Glomerular visceral epithelial cell (primary cell): Measurements from ENCODE around the gene VSIG8.

Experiments used
- DNase-seq: peaks from one replicate; pipeline ENCODE4 v3.0.0-alpha.2; 2016; ENCODE audit errors: extremely low spot score

VSIG8 gene

GRCh38 chr1:159829822-159830465 lies 32.5 kb downstream of the VSIG8 start:
- DNase-seq, result peak; percentile 62

DNA sequence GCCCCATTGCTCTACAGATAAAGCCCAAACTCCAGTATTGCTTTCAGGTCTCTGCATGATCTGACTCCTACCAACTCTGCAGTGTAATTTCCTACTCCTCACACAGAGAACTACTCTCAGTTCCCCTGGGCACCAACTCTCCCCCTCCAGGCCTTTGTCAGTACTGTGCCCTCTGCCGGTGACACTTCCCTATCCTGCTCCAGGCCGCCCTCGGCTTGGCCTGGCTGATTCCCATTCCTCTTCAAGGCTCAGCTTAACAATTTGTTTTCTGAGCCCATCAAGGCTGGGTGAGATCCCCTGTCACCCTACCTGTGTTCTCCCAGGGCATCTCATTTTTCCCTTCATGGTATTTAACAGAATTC lies 33.2 kb downstream of the VSIG8 start:
- no peak for DNase-seq

- DNase-seq, result no peak
These were observed 33.7 kb downstream of the VSIG8 start for GRCh38 chr1:159828581-159829272.

- DNase-seq, result peak; percentile 80
These were observed 34.3 kb downstream of the VSIG8 start for GRCh38 chr1:159828176-159828575.

DNA sequence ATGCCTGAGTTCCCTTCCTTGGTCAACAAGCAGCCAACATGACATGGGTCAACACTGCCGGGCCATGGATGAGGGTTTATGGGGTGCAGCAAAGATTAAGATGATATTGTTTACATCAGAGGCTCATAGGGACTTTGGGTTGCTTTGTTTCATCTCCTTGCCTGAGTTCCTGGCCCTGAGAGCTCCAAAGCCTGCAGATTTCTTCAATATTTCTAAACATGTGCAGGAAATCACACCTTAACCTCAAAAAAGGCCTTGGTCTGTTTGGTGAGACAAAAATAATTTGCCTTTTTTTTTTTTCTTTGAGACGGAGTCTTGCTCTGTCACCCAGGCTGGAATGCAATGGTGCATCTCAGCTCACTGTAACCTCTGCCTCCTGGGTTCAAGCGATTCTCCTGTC lies 34.9 kb downstream of the VSIG8 start:
- no peak for DNase-seq

- no peak for DNase-seq
These were observed 35.4 kb downstream of the VSIG8 start for GRCh38 chr1:159827102-159827490.

DNA sequence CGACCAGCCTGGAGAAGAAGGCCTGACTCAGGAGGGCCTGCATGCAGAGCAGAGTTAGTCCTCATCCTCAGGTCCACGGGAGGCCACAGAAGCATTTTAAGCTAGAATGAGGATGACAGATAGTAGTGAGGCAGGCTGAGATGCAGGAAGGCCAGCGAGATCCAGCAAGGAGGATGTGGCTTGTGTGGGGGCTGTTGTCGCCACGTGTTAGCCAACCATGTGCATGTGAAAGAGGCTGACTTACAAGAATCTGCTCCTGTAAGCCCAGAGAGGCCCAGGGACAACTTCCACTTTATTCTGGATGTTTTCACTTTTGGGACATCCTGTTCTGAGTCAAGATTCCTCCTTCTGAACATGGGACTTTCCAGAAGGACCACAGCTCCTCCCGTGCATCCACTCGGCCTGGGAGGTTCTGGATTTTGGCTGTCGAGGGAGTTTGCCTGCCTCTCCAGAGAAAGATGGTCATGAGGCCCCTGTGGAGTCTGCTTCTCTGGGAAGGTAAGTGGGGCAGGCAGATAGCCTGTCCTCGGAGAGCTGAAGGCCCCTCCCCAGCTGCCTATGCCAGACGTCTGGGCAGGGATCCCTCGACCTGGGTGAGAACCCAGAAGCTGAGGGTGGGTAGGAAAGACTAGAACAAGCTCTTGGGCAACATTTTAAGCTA lies 35.9 kb downstream of the VSIG8 start, which contains the start of gene SLAMF8:
Gene SLAMF8 (plus strand): TSS at position 433 of the 661 bp plus-strand sequence. CDS start 26 bp downstream, at position 459.
- DNase-seq, result no peak

DNA sequence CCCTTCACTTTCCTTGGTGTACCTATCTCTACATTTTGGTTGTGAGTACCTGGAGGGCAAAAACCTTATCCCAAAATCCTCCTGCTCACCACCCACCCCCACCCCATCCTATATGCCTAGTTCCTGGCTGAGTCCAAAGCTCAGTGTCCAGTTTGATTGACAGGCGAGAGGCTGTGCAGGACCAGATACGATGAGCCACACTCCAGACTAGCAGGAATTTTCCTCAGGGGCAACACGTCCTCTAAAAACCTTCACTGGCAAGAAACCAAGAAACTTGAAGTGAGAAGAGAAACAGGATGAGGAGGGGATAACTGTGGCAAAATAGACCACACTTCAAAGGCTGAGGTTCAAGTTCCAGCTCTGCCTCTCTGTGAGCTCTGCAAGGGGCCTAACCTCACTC lies 36.9 kb downstream of the VSIG8 start:
- no peak for DNase-seq

DNA sequence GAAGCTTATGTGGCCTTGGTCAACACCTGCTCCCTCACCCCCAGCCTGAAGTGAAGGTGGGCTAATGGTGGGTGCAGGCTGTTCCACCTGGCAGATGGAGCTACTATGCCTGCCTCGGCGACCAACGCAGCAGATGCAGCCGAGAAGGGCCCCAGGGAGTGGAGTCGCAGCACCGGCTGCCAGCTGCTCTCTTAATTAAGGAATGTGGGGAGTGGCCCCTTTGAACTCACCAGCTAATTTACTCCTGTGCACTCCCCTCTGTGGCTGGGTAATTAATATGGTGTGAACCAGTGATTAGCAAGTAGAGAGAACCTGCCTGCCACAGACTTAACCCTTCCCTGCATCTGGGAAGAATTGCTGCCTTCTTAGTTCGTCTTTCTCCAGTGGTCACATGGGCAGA lies 39.1 kb downstream of the VSIG8 start:
- no peak for DNase-seq

GRCh38 chr1:159821171-159821867 lies 41.1 kb downstream of the VSIG8 start:
- DNase-seq, result no peak

DNA sequence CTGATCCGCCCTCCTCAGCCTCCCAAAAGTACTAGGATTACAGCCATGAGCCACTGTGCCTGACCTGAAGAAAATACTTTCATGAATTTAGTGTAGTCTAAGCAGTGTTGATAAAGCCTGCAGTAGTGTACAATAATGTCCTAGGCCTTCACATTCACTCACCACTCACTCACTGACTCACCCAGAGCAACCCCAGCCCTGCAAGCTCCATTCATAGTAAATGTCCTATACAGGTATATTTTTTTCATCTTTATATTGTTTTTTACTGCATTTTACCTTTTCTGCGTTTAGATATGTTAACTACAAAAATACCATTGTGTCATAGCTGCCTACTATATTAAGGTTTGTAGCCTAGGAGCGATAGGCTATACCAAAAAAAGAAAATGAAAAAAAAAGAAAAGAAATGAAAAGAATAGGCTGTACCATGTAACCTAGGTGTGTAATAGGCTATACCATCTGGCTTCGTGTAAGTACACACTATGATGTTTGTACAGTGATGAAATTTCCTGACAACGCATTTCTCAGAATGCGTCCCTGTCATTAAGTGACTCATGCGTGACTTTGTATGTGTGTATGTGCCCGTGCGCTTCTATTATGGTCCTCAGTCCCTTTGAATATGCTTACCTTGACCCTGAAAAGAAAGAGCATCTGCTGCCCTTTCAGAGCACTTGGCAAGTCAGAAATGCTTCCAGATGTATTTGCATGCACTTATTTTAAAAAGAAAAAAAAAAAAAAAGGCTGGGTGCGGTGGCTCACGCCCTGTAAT lies 45.0 kb downstream of the VSIG8 start:
- no peak for DNase-seq

DNA sequence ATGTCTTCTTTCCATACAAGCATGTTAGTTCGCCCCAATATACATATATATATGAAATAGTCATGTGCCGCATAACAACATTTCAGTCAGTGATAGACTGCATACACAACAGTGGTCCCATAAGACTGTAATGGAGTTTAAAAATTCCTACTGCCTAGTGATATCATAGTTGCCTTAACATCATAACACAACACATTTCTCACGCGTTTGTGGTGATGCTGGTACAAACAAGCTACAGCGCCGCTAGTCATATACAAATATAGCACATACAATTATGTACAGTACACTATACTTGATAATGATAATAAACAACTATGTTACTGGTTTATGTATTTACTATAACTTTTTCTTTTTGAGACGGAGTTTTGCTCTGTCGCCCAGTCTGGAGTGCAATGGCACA lies 46.5 kb downstream of the VSIG8 start:
- DNase-seq, result no peak

GRCh38 chr1:159804924-159805323 lies 57.5 kb downstream of the VSIG8 start:
- DNase-seq, result peak; percentile 9
